Tibial artery (tissue), 4 donors: ENCODE data around the gene DDX50.
A peak's percentile ranks its signal among the peaks of the same experiment; 100 is the strongest.
"Not testable (repeated sequence)": the region's sequence is repeated elsewhere in the genome, so short reads cannot be mapped to it uniquely, and the experiment has no call there.

ENCODE experiments used
- DNase-seq, 2 donors: peaks; one replicate each; pipeline ENCODE4 v3.0.0-alpha.2; 2019
- H3K27ac ChIP-seq, 2 donors: fragments of 200-600 bp; sonication (generic) in 1 of 2; 1 replicate in 1 of 2; 2 replicates in 1 of 2; pipeline ENCODE4 v1.5.1; 2018 to 2019; ENCODE audit warnings: mild to moderate bottlenecking in 1 of 2
- H3K27me3 ChIP-seq, 2 donors: fragments of 200-600 bp; sonication (generic) in 1 of 2; one replicate each; pipeline versions ENCODE4 v1.5.1 to v1.6.0; 2016 to 2019
- H3K36me3 ChIP-seq, 3 donors: fragments of 200-600 bp; sonication (generic) in 2 of 3; one replicate each; pipeline ENCODE4 v1.5.1; 2016 to 2019; ENCODE audit warnings: mild to moderate bottlenecking in 2 of 3
- H3K4me1 ChIP-seq, 4 donors: fragments of 200-600 bp; sonication (generic) in 2 of 4; 1 replicate in 3 of 4; 2 replicates in 1 of 4; pipeline ENCODE4 v1.5.1; 2016 to 2019
- H3K4me3 ChIP-seq, 2 donors: fragments of 200-600 bp; sonication (generic) in 1 of 2; 1 replicate in 1 of 2; 2 replicates in 1 of 2; pipeline ENCODE4 v1.5.1; 2018 to 2019; ENCODE audit warnings: mild to moderate bottlenecking in 2 of 2
- H3K9me3 ChIP-seq, 3 donors: fragments of 200-600 bp; sonication (generic) in 1 of 3; one replicate each; pipeline ENCODE4 v1.5.1; 2016 to 2019
- CTCF ChIP-seq, 2 experiments: fragments of 200-600 bp in 1 of 2; fragments of 450-650 bp in 1 of 2; IDR thresholded peaks; one replicate each; pipeline ENCODE4 v1.5.1; 2017 to 2019; ENCODE audit warnings: antibody characterized with exemption in 2 of 2, mild to moderate bottlenecking in 1 of 2, moderate library complexity in 1 of 2
- intact Hi-C: fragments of 100-400 bp; cut with DNase I; formaldehyde crosslinking; loops from one replicate; pipeline ENCODE4 v1.15.0; 2023; ENCODE audit warnings: low total_unique reads

DDX50 gene

GRCh38 chr10:68957284-68957615 lies 56.1 kb downstream of the DDX50 start:
- no peaks in the 10 kb centered on the region for H3K27me3 ChIP-seq
- no peak for TF ChIP-seq CTCF (IDR thresholded peaks at IDR 0.05)
- H3K27ac ChIP-seq: peak overlapping the region; percentile 58 to 83
- peaks cover 24 to 27% (median 24%) of the 10 kb centered on the region in 3 donors for H3K36me3 ChIP-seq
- H3K4me3 ChIP-seq: peak overlapping the region; percentile 70 to 85
- DNase-seq: no peak
- peaks cover 0 to 30% (median 22%) of the 10 kb centered on the region in 4 donors for H3K4me1 ChIP-seq
- intact Hi-C loops: loop anchor here (5.0 kb wide), 1 partner anchor 140 kb away; no protein-coding TSS in a partner anchor
- no peaks in the 10 kb centered on the region for H3K9me3 ChIP-seq

DNA sequence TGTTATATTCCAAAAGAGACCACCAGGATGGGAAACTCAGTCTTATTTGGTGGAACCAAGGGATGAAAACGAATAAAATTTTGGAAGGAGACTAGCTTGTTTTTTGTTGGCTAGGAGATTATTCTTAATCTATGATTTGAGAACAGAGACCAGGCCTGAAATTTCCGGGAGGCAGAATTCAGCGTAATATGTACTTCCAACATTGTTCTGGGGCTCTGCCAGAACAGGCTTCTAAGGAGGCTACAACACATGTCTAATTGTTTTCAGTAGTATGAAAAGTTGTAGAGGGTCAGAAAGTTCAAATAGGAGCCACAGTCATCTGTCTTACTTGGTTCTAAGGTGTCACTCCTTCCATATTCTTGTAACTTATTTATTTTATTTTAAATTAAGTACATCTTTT lies 56.5 kb downstream of the DDX50 start:
- H3K27ac ChIP-seq: no peak overlapping the region
- no peak for DNase-seq
- no peaks in the 10 kb centered on the region for H3K27me3 ChIP-seq
- H3K4me3 ChIP-seq: peak overlapping the region; percentile 70 to 85
- TF ChIP-seq CTCF (IDR thresholded peaks at IDR 0.05): no peak
- H3K36me3 ChIP-seq: peaks cover 28 to 29% (median 28%) of the 10 kb centered on the region in 3 donors
- peaks cover 0 to 30% (median 22%) of the 10 kb centered on the region in 4 donors for H3K4me1 ChIP-seq
- H3K9me3 ChIP-seq: no peaks in the 10 kb centered on the region
- intact Hi-C loops: loop anchor here (5.0 kb wide), 1 partner anchor 140 kb away; no protein-coding TSS in a partner anchor

GRCh38 chr10:68959695-68960527 lies 58.8 kb downstream of the DDX50 start:
- H3K4me1 ChIP-seq: peaks cover 0 to 27% (median 22%) of the 10 kb centered on the region in 4 donors
- H3K9me3 ChIP-seq: no peaks in the 10 kb centered on the region
- DNase-seq: no peak
- no peak overlapping the region for H3K4me3 ChIP-seq
- H3K36me3 ChIP-seq: peaks cover 50 to 52% (median 50%) of the 10 kb centered on the region in 3 donors
- no peaks in the 10 kb centered on the region for H3K27me3 ChIP-seq
- H3K27ac ChIP-seq: no peak overlapping the region
- no peak for TF ChIP-seq CTCF (IDR thresholded peaks at IDR 0.05)
- intact Hi-C loops: loop anchor here (5.0 kb wide), 1 partner anchor 137 kb away; no protein-coding TSS in a partner anchor

- TF ChIP-seq CTCF (IDR thresholded peaks at IDR 0.05): no peak
- Histone ChIP-seq H3K4me1 (peaks cover 0 to 5% (median 2%) of the 10 kb centered on the region in 4 donors), H3K4me3 (no peak overlapping the region), H3K9me3 (no peaks in the 10 kb centered on the region), H3K27ac (no peak overlapping the region), H3K36me3 (peaks cover 82 to 84% (median 82%) of the 10 kb centered on the region in 3 donors), H3K27me3 (no peaks in the 10 kb centered on the region)
- intact Hi-C loops: no loop called here
- no peak for DNase-seq
These were observed 62.0 kb downstream of the DDX50 start for GRCh38 chr10:68963151-68963550.

DNA sequence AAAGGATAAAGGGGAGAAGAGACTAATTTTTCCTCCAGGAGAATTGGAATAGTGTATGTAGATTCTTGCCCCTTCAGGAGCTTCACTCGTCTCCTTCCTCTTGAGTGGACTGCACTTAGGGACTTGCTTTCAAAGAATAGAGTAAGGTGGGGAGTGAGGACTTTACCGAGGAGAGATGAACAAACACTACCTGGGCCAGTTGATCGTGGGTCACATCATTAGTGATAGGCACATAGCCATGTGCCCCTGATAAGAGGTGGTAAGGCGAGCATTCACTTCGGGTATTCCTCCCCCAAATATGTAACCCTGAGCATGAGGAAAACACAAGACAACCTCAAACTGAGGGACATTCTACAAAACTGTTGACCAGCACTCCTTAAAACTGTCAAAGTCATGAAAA lies 72.9 kb downstream of the DDX50 start:
- TF ChIP-seq CTCF (IDR thresholded peaks at IDR 0.05): no peak
- DNase-seq: no peak
- intact Hi-C loops: no loop called here
- H3K4me1 ChIP-seq: no peaks in the 10 kb centered on the region
- no peak overlapping the region for H3K27ac ChIP-seq
- peaks cover 91 to 100% (median 97%) of the 10 kb centered on the region in 3 donors for H3K36me3 ChIP-seq
- H3K27me3 ChIP-seq: no peaks in the 10 kb centered on the region
- no peak overlapping the region for H3K4me3 ChIP-seq
- no peaks in the 10 kb centered on the region for H3K9me3 ChIP-seq

- H3K27me3 ChIP-seq, H3K27ac ChIP-seq, H3K4me1 ChIP-seq, H3K4me3 ChIP-seq, DNase-seq, intact Hi-C loops, H3K9me3 ChIP-seq: not testable (repeated sequence)
- H3K36me3 ChIP-seq: peaks cover 74 to 98% (median 97%) of the 10 kb centered on the region in 3 donors
These were observed 74.9 kb downstream of the DDX50 start for GRCh38 chr10:68975936-68976473.

GRCh38 chr10:68979738-68980137 lies 78.6 kb downstream of the DDX50 start:
- intact Hi-C loops: loop anchor here (10.0 kb wide), 1 partner anchor 115 kb away; no protein-coding TSS in a partner anchor
- H3K4me3 ChIP-seq, H3K9me3 ChIP-seq, H3K4me1 ChIP-seq, H3K27ac ChIP-seq, DNase-seq, H3K27me3 ChIP-seq: not testable (repeated sequence)
- H3K36me3 ChIP-seq: peaks cover 58 to 95% (median 80%) of the 10 kb centered on the region in 3 donors
